Skin epidermis (tissue), 12 donors: Measurements from ENCODE around the gene RPS6KA2.

Experiments
- H3K27ac ChIP-seq, 21 experiments: fragments of 200-600 bp; sonication (generic) in 11 of 21; one replicate each; pipeline ENCODE4 v1.5.0; 2020; ENCODE audit warnings: mild to moderate bottlenecking in 3 of 21, inconsistent platforms in 2 of 21, moderate library complexity in 2 of 21
- H3K4me3 ChIP-seq, 7 experiments: fragments of 200-600 bp; sonication (generic) in 2 of 7; one replicate each; pipeline ENCODE4 v1.5.0; 2020; ENCODE audit warnings: inconsistent platforms in 2 of 7, mild to moderate bottlenecking in 2 of 7, moderate library complexity in 1 of 7

The RPS6KA2 gene

GRCh38 chr6:166619912-166620311 lies 7.1 kb downstream of the RPS6KA2 start:
- peak overlapping the region in 7 of 21 experiments; percentile 1 to 81 (median 34) for H3K27ac ChIP-seq

GRCh38 chr6:166618866-166619761 lies 7.9 kb downstream of the RPS6KA2 start:
- Histone ChIP-seq H3K4me3 (no peak overlapping the region), H3K27ac (peak overlapping the region in 8 of 21 experiments; percentile 3 to 81 (median 43))

More at GRCh38 chr6:166619912-166620311, 7.1 kb downstream of the RPS6KA2 start:
- H3K4me3 ChIP-seq = no peak overlapping the region

GRCh38 chr6:166618251-166618650 lies 8.8 kb downstream of the RPS6KA2 start:
- H3K4me3 ChIP-seq = no peak overlapping the region

GRCh38 chr6:166617359-166617758 lies 9.7 kb downstream of the RPS6KA2 start:
- H3K27ac ChIP-seq = no peak overlapping the region
- no peak overlapping the region for H3K4me3 ChIP-seq

More at GRCh38 chr6:166618251-166618650, 8.8 kb downstream of the RPS6KA2 start:
- H3K27ac ChIP-seq = no peak overlapping the region

GRCh38 chr6:166616261-166617238 lies 10.5 kb downstream of the RPS6KA2 start:
- H3K27ac ChIP-seq = peak overlapping the region in 1 of 21 experiments; percentile 4

GRCh38 chr6:166615059-166615770 lies 11.8 kb downstream of the RPS6KA2 start:
- H3K27ac ChIP-seq = peak overlapping the region in 5 of 21 experiments; percentile 1 to 60 (median 54)
- H3K4me3 ChIP-seq = no peak overlapping the region

More at GRCh38 chr6:166616261-166617238, 10.5 kb downstream of the RPS6KA2 start:
- no peak overlapping the region for H3K4me3 ChIP-seq

- Histone ChIP-seq H3K27ac (peak overlapping the region in 5 of 21 experiments; percentile 2 to 60 (median 54)), H3K4me3 (no peak overlapping the region)
Observed at GRCh38 chr6:166614589-166614988, 12.5 kb downstream of the RPS6KA2 start.

GRCh38 chr6:166614171-166614583 lies 12.9 kb downstream of the RPS6KA2 start:
- Histone ChIP-seq H3K27ac (peak overlapping the region in 5 of 21 experiments; percentile 2 to 60 (median 54)), H3K4me3 (no peak overlapping the region)

- Histone ChIP-seq H3K27ac (peak overlapping the region in 1 of 21 experiments; percentile 10), H3K4me3 (no peak overlapping the region)
Observed at GRCh38 chr6:166613027-166613426, 14.0 kb downstream of the RPS6KA2 start.

GRCh38 chr6:166612471-166612881 lies 14.6 kb downstream of the RPS6KA2 start:
- Histone ChIP-seq H3K4me3 (no peak overlapping the region), H3K27ac (peak overlapping the region in 1 of 21 experiments; percentile 10)

- H3K27ac ChIP-seq = no peak overlapping the region
Observed at GRCh38 chr6:166611631-166612030, 15.4 kb downstream of the RPS6KA2 start.

GRCh38 chr6:166610069-166610468 lies 17.0 kb downstream of the RPS6KA2 start:
- Histone ChIP-seq H3K4me3 (no peak overlapping the region), H3K27ac (no peak overlapping the region)

More at GRCh38 chr6:166611631-166612030, 15.4 kb downstream of the RPS6KA2 start:
- no peak overlapping the region for H3K4me3 ChIP-seq

GRCh38 chr6:166608774-166609173 lies 18.3 kb downstream of the RPS6KA2 start:
- no peak overlapping the region for H3K4me3 ChIP-seq
- H3K27ac ChIP-seq = no peak overlapping the region

GRCh38 chr6:166605752-166606151 lies 21.3 kb downstream of the RPS6KA2 start:
- no peak overlapping the region for H3K27ac ChIP-seq
- no peak overlapping the region for H3K4me3 ChIP-seq

- Histone ChIP-seq H3K27ac (no peak overlapping the region), H3K4me3 (no peak overlapping the region)
Observed at GRCh38 chr6:166604911-166605310, 22.1 kb downstream of the RPS6KA2 start.

GRCh38 chr6:166604328-166604727 lies 22.7 kb downstream of the RPS6KA2 start:
- Histone ChIP-seq H3K4me3 (no peak overlapping the region), H3K27ac (no peak overlapping the region)

- no peak overlapping the region for H3K27ac ChIP-seq
Observed at GRCh38 chr6:166603043-166603690, 23.9 kb downstream of the RPS6KA2 start.

GRCh38 chr6:166601956-166602355 lies 25.1 kb downstream of the RPS6KA2 start:
- no peak overlapping the region for H3K27ac ChIP-seq
- no peak overlapping the region for H3K4me3 ChIP-seq

More at GRCh38 chr6:166603043-166603690, 23.9 kb downstream of the RPS6KA2 start:
- no peak overlapping the region for H3K4me3 ChIP-seq

- H3K4me3 ChIP-seq = no peak overlapping the region
- no peak overlapping the region for H3K27ac ChIP-seq
Observed at GRCh38 chr6:166600931-166601330, 26.1 kb downstream of the RPS6KA2 start.
